Esophagus muscularis mucosa (tissue), 4 donors: ENCODE data around the gene TRIM33. TPM values are rescaled to one million over a fixed set of nuclear protein-coding genes. Genes with fewer than 3 reads are reported as not detected.
"Not testable (repeated sequence)": the region's sequence is repeated elsewhere in the genome, so short reads cannot be mapped to it uniquely, and the experiment has no call there.

Experiments used
- DNase-seq: peaks from one replicate; pipeline ENCODE4 v3.0.0-alpha.2; 2017; ENCODE audit errors: extremely low spot score
- H3K27ac ChIP-seq, 4 donors: fragments of 200-600 bp; sonication (generic); replicated peaks in 1 of 4; 1 replicate in 3 of 4; 2 replicates in 1 of 4; pipeline ENCODE4 v1.5.1; 2016 to 2019; ENCODE audit warnings: mild to moderate bottlenecking in 1 of 4
- H3K27me3 ChIP-seq, 4 donors: fragments of 200-600 bp; sonication (generic); one replicate each; pipeline versions ENCODE4 v1.5.1 to v1.6.0; 2016 to 2019
- H3K36me3 ChIP-seq, 4 donors: fragments of 200-600 bp; sonication (generic); one replicate each; pipeline ENCODE4 v1.5.1; 2016 to 2019
- H3K4me1 ChIP-seq, 4 donors: fragments of 200-600 bp; sonication (generic); one replicate each; pipeline ENCODE4 v1.5.1; 2016 to 2019
- H3K4me3 ChIP-seq, 4 donors: fragments of 200-600 bp; sonication (generic); 1 replicate in 2 of 4; 2 replicates in 2 of 4; pipeline ENCODE4 v1.5.1; 2016 to 2019; ENCODE audit warnings: mild to moderate bottlenecking in 4 of 4, moderate library complexity in 1 of 4
- H3K9me3 ChIP-seq, 4 donors: fragments of 200-600 bp; sonication (generic); 1 replicate in 3 of 4; 2 replicates in 1 of 4; pipeline ENCODE4 v1.5.1; 2016 to 2019
- CTCF ChIP-seq, 3 experiments: fragments of 200-600 bp in 2 of 3; fragments of 450-650 bp in 1 of 3; sonication (generic) in 2 of 3; IDR thresholded peaks; one replicate each; pipeline ENCODE4 v1.5.1; 2017 to 2019; ENCODE audit warnings: antibody characterized with exemption in 3 of 3, mild to moderate bottlenecking in 2 of 3, moderate library complexity in 1 of 3
- EP300 ChIP-seq: sonication (generic); formaldehyde crosslinking; IDR thresholded peaks from one replicate; pipeline ENCODE4 v1.6.1; 2017; ENCODE audit warnings: antibody characterized with exemption
- POLR2A ChIP-seq: fragments of 450-650 bp; IDR thresholded peaks from one replicate; pipeline ENCODE4 v1.6.1; 2017; ENCODE audit warnings: antibody characterized with exemption, moderate library complexity, mild to moderate bottlenecking, low read depth
- POLR2AphosphoS5 ChIP-seq, 2 donors: sonication (generic); formaldehyde crosslinking; IDR thresholded peaks; one replicate each; pipeline ENCODE4 v1.6.1; 2017; ENCODE audit warnings: antibody characterized with exemption in 2 of 2
- WGBS: methylation state at CpG from one replicate; pipeline ENCODE4 v1.1.5; 2018; 5-methylcytosine and 5-hydroxymethylcytosine counted together
- intact Hi-C: fragments of 100-400 bp; cut with DNase I; formaldehyde crosslinking; loops from one replicate; pipeline ENCODE4 v1.15.1; 2023
- total RNA-seq, 4 donors: library from RNA; depleted of rRNA; stranded (reverse); fragments of >200 nt; gene quantifications; one replicate each; pipeline versions ENCODE4 v1.1.0 to v1.2.1, GENCODE V29; 2016

TRIM33 gene
- total RNA-seq, 4 donors from 2014 or later: 28.0 to 36.6 (median 29.5) TPM

GRCh38 chr1:114390960-114391359 is 120.0 kb downstream of the TRIM33 start:
- H3K36me3 ChIP-seq: peaks cover 0 to 17% (median 5%) of the 10 kb centered on the region in 4 donors
- H3K4me1 ChIP-seq: peaks cover 0 to 6% (median 2%) of the 10 kb centered on the region in 4 donors
- H3K27me3 ChIP-seq: no peaks in the 10 kb centered on the region
- TF ChIP-seq CTCF (IDR thresholded peaks at IDR 0.05): no peak
- no peak for TF ChIP-seq EP300
- TF ChIP-seq POLR2A: no peak
- TF ChIP-seq POLR2AphosphoS5 (IDR thresholded peaks at IDR 0.05): no peak
- intact Hi-C loops: no loop called here
- peaks cover 0 to 5% (median under 1%) of the 10 kb centered on the region in 4 donors for H3K9me3 ChIP-seq
- DNase-seq: no peak
- H3K27ac ChIP-seq: no peak overlapping the region
- H3K4me3 ChIP-seq: no peak overlapping the region

- TF ChIP-seq CTCF (IDR thresholded peaks at IDR 0.05): no peak
- no peak for TF ChIP-seq EP300
- H3K4me3 ChIP-seq: no peak overlapping the region
- WGBS: 92% methylated on average over 4 of the region's 4 CpGs
- peaks cover 0 to 6% (median 2%) of the 10 kb centered on the region in 4 donors for H3K4me1 ChIP-seq
- DNase-seq: no peak
- no peaks in the 10 kb centered on the region for H3K27me3 ChIP-seq
- H3K36me3 ChIP-seq: peaks cover 0 to 12% (median 4%) of the 10 kb centered on the region in 4 donors
- no peak overlapping the region for H3K27ac ChIP-seq
- intact Hi-C loops: no loop called here
- peaks cover 0 to 8% (median 6%) of the 10 kb centered on the region in 4 donors for H3K9me3 ChIP-seq
Measured at GRCh38 chr1:114390361-114390760, 120.6 kb downstream of the TRIM33 start.

- intact Hi-C loops: no loop called here
- no peak for DNase-seq
- Histone ChIP-seq H3K9me3 (peaks cover 0 to 24% (median 20%) of the 10 kb centered on the region in 4 donors), H3K27ac (no peak overlapping the region), H3K4me3 (no peak overlapping the region), H3K4me1 (peaks cover 0 to 6% (median 2%) of the 10 kb centered on the region in 4 donors), H3K36me3 (peaks cover 0 to 8% (median 0%) of the 10 kb centered on the region in 4 donors), H3K27me3 (no peaks in the 10 kb centered on the region)
- TF ChIP-seq POLR2A (no peak), EP300 (no peak), POLR2AphosphoS5 (IDR thresholded peaks at IDR 0.05) (no peak), CTCF (IDR thresholded peaks at IDR 0.05) (no peak)
- WGBS: 66% methylated on average over 1 of the region's 1 CpG
Measured at GRCh38 chr1:114388432-114389003, 122.5 kb downstream of the TRIM33 start.

GRCh38 chr1:114387585-114387984 is 123.4 kb downstream of the TRIM33 start:
- H3K4me3 ChIP-seq, H3K27me3 ChIP-seq, DNase-seq, H3K4me1 ChIP-seq, intact Hi-C loops, H3K27ac ChIP-seq, H3K36me3 ChIP-seq: not testable (repeated sequence)
- 94% methylated on average over 6 of the region's 6 CpGs for WGBS
- H3K9me3 ChIP-seq: peaks cover 0 to 25% (median 21%) of the 10 kb centered on the region in 4 donors

- Histone ChIP-seq H3K27ac (no peak overlapping the region), H3K27me3 (no peaks in the 10 kb centered on the region), H3K4me3 (no peak overlapping the region), H3K36me3 (peaks cover 0 to 3% (median 0%) of the 10 kb centered on the region in 4 donors), H3K9me3 (peaks cover 0 to 25% (median 21%) of the 10 kb centered on the region in 4 donors), H3K4me1 (peaks cover 0 to 6% (median 2%) of the 10 kb centered on the region in 4 donors)
- DNase-seq: no peak
- intact Hi-C loops: no loop called here
- TF ChIP-seq EP300 (no peak), POLR2A (no peak), POLR2AphosphoS5 (IDR thresholded peaks at IDR 0.05) (no peak), CTCF (IDR thresholded peaks at IDR 0.05) (no peak)
- 88% methylated on average over 1 of the region's 1 CpG for WGBS
Measured at GRCh38 chr1:114387010-114387360, 124.0 kb downstream of the TRIM33 start.
